Activated T-cell treated with anti-CD3 and anti-CD28 coated beads, Interleukin-2, amount 50 U/mL, for 1 hour (primary cell): ENCODE measurements around the gene SPAST.
"Not testable (repeated sequence)": the region's sequence is repeated elsewhere in the genome, so short reads cannot be mapped to it uniquely, and the experiment has no call there.

ENCODE experiments used
- DNase-seq: peaks from one replicate; pipeline ENCODE4 v3.0.0-alpha.2; 2020

SPAST gene

DNA sequence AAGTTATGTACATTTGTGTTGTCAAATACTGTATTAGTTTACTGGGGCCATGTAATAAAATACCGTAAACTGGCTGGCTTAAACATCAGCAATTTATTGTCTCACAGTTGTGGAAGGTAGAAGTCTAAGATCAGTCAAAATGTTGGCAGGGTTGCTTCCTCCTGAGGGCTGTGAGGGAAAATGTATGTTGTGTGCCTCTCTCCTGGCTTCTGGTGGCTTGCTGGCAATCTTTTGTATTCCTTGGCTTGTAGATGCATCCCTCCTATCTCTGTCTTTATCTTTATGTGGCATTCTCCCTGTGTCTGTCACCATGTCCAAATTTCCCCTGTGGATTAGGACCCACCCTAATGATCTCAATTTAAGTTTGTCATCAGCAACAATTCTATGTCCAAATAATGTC, 65.3 kb downstream of the SPAST start:
- no peak for DNase-seq

DNA sequence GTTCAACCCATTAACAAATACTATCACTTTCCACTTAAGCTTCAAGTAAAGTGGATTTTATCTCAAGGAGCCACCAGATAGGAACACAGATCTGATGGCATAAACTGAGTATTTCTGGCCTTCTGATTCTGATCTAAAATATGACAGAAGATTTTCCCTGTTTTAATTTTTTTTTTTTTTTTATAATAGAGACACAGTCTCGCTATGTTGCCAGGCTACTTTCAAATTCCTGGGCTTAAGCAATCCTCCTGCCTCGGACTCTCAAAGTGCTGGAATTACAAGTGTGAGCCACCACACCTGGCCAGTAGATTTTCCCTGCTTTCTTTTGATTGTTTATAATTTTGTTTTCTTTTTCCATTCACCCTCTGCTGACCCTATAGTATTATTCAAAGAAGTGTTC, 65.7 kb downstream of the SPAST start:
- DNase-seq: no peak

DNA sequence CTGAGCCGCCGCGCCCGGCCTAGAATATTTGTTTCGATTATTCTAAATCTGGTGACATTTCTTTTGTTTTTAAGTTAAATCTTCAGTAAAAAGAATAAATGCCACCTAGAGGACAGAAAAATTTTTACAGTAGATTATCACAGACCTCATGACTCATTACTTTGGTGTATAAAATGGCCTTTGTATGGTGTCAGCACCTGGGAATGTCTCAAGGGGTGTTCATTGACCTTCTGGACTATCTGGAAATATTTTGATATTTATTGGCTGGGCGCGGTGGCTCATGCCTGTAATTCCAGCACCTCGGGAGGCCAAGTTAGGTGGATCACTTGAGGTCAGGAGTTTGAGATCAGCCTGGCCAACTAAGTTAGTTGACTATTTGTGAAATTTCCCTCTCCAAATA, 72.1 kb downstream of the SPAST start:
- no peak for DNase-seq

DNA sequence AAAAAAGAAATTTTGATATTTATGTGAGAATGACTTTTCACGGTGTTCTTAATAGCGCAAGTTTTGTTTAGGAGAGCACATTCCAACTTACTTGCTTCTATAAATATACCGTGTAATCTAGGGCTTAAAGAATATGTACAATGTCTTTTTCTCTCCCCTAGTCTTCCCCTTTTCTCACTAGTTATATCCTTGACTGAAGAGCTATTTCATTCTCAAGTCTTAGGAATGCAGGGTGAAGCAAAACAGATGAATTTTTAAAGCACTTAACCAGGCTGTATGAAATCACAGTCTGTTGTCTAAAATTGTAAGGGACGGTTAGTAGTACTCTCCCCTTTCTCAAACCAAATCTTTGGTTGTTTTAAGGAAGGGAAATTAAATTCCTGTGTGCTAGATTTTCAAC, 72.7 kb downstream of the SPAST start:
- DNase-seq: no peak

DNA sequence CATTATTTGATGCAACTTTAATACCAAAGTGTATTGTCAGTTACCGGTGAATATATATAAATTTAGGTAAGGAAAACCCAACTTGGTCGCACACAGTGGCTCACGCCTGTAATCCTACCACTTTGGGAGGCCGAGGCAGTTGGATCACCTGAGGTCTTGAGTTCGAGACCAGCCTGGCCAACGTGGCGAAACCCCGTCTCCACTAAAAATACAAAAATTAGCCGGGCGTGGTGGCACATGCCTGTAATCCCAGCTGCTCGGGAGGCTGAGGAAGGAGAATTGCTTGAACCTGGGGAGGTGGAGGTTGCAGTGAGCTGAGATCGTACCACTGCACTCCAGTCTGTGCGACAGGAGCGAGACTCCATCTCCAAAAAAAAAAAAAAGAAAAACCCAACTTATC, 88.2 kb downstream of the SPAST start:
- DNase-seq: not testable (repeated sequence)

DNA sequence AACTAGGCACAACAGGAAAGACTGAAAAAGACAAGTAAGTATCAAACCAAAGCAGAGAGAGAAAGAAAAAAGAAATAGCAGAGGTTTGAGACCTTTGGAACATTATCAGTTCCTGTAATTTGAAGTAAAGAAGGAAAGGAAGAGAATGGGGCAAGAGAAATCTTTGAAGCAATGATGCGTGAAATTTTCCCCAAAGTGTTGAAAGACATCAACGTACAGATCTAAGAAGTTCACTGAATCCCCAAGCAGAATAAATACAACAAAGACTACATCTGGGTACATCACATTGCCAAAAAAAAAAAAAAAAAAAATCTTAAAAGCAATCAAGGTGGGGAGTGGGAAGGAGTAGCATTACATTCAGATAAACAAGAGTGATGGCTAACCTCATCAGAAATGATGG, 96.3 kb downstream of the SPAST start:
- no peak for DNase-seq

DNA sequence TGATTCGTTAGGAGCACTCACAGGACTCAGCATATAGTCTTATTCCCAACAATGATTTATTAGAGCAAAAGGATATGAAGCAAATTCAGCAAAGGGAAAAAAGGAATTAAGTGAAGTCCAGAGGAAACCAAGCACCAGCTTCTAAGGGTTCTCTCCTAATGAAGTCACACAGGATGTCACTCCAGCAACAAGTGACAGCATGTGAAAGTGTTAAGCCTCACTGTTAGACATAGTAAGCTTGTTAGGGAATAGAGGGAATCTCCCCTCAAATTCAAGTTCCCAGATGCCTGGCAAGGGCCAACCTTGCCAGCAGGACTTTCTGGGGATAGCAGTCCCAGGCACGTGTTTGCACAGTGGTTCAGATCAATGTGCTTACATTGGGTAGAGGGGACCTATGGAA, 97.9 kb downstream of the SPAST start:
- DNase-seq: no peak

DNA sequence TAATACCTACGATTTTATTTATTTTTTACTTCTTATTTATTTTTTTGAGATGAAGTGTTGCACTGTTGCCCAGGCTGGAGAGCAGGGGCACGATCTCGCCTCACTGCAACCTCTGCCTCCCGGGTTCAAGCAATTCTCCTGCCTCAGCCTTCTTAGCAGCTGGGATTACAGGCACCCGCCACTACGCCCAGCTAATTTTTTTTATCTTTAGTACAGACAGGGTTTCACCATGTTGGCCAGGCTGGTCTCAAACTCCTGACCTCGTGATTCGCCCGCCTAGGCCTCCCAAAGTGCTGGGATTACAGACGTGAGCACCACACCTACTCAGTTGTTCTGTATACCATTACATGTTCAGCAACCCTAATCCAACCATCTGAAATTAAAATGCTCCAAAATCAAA, 100.9 kb downstream of the SPAST start:
- not testable (repeated sequence) for DNase-seq

DNA sequence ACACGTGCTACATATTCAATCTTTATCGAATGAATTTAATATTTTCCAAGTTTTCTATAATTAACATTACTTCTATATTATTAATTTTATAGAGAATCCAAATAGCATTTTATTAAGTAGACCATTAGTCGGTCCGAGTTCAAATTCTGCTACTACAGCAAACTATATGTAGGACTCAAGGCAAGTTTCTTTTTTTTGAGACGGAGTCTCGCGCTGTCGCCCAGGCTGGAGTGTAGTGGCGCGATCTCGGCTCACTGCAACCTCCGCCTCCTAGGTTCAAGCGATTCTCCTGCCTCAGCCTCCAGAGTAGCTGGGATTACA, 101.6 kb downstream of the SPAST start:
- not testable (repeated sequence) for DNase-seq

DNA sequence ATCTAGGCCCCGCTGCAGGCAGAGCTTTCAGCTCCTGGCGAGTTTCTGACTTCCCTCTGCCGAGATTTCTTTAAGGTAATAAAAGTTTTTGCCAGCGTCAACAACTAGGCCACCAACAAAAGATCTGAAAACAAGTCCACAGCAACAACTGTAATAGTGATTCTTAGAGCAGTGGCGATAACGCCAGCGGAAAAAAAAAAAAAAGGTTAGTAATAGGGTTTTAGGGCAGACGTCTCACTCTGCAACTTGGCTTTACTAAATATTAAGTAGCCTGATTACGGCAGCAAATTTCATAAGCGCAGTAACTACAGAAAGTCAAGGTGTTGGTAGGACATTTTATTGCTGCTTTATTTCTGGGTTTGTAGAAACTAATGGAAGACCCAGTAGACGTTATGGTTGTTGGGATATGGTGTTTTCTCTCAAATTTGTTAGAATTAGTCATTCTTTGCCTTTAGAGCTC, 102.8 kb downstream of the SPAST start:
- DNase-seq: no peak

DNA sequence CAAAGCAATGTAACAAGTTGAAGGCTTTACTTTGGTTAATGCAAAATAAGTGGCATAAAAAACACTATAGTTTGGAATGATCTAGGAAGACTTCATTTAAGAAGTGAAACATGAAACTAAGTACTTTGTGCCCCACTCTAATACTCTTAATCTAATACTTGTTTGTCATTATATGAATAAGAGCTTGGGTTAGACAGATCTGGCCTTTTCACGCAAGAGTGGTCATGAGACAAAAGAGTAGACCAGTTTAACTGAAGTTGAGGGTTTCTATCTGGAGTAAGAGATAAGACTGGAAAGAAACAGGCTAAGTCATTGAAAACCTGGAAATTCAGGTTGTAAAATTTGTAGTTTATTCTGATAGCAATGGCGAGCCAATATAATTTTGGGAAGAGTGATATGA, 105.2 kb downstream of the SPAST start:
- DNase-seq: no peak

DNA sequence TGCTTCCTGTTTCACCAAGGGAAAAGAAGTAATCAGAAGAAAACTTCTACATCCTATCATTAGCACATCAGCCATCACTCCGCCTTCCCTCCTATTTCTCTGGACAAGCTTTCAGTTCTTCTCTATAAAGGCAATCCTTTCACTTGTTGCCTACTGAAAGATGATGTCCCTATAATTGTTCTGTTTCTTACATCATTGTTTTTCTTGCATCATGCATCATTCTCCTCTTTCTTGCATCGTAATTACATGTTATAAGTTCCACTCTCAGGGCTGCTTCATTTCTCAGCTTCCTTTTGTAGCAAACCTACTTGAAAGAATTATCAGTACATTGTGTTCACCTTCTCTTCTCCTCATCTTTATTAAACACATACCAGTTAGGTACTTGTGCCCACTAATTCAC, 109.5 kb downstream of the SPAST start:
- no peak for DNase-seq

DNA sequence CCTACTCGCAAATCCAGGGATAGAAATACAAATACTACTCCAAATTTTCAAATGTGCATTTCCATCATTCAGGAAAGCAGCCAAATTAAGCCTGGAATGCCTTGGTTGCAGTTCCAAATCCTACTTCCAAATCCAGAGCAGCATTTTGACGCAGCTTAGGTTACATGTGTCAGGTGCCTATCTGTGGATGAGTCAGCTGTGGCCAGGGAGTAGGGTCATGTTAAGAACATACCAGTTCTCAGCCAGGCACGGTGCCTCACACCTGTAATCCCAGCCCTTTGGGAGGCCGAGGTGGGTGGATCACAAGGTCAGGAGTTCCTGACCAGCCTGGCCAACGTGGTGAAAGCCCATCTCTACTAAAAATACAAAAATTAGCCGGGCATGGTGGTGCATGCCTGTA, 119.3 kb downstream of the SPAST start:
- DNase-seq: no peak

DNA sequence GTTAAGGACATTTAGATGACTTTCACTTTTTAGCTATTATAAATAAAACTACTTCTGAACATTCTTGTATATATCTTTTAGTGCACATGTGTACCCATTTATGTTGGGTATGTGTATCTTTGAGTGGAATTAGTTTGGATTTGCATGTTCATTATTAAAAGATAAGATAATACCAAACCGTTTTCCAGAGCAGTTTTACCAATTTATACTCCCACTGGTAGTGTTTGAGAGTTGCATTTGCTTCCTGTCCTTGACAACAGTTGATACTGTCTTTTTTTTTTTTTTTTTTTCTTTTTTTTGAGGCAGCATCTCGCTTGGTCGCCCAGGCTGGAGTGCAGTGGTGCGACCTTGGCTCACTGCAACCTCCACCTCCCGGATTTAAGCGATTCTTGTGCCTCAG, 125.7 kb downstream of the SPAST start:
- DNase-seq: no peak

DNA sequence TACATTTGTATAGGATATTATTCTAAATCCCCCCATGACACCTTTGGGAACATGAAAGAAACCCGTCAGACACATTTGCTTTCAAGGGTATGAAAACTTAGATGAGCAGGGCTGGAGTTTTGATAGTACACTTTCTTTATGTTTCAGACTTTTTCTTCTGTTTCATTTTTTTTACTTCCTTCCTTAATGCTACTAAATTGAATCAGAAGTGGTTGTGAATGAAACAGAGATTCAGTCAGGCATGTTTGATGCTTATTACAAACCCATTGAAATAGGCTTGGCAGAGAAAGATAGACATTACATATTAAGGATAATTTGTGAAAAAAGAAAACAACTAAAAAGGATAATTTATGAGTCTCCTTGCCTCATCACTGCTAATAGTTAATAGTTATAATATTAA, 129.1 kb downstream of the SPAST start:
- DNase-seq: no peak

DNA sequence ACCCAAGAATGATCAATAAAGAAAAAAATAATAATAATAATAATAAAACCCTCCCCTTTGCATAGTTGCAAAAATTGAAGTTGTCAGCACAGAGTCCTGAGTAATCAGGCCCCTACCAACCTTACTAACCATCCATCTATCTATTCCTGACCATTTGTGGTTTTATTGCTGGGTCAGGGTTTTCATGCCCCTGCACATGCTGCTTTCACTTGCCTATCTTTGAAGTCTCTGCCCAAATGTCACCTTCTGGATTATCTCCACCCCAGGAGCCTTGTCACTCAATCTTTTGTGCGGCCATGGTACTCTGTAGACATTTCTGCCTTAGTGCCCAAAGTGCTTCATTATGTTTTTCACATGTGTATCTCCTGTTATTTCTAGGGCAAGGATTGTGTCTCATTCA, 137.5 kb downstream of the SPAST start:
- DNase-seq: no peak

DNA sequence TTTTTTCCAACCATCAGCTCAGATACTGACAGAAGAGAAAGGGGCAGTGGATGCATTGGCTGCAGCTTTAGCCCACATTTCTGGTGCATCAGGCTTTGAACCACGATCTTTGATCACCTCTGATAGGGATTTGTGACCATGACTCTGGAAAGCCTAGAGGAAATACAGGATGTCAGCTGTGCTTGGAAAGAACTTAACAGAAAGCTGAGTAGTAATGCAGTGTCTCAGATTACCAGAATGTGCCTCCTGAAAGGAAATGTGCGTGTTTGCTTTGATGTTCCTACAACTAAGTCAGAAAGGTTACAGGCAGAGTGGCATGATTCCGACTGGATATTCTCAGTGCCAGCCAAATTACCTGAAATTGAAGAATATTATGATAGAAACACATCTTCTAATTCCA, 140.1 kb downstream of the SPAST start:
- not testable (repeated sequence) for DNase-seq
